ENCODE data around the gene PGM2. TPM values are rescaled to one million over a fixed set of nuclear protein-coding genes. Genes with fewer than 3 reads are reported as not detected.

The PGM2 gene
- total and polyA plus RNA-seq, 10 of the 15 experiments (the other 5 are each of a cell fraction or from before 2014, with no cell fraction given): 11.9 to 41.7 (median 37.1) TPM

DNA sequence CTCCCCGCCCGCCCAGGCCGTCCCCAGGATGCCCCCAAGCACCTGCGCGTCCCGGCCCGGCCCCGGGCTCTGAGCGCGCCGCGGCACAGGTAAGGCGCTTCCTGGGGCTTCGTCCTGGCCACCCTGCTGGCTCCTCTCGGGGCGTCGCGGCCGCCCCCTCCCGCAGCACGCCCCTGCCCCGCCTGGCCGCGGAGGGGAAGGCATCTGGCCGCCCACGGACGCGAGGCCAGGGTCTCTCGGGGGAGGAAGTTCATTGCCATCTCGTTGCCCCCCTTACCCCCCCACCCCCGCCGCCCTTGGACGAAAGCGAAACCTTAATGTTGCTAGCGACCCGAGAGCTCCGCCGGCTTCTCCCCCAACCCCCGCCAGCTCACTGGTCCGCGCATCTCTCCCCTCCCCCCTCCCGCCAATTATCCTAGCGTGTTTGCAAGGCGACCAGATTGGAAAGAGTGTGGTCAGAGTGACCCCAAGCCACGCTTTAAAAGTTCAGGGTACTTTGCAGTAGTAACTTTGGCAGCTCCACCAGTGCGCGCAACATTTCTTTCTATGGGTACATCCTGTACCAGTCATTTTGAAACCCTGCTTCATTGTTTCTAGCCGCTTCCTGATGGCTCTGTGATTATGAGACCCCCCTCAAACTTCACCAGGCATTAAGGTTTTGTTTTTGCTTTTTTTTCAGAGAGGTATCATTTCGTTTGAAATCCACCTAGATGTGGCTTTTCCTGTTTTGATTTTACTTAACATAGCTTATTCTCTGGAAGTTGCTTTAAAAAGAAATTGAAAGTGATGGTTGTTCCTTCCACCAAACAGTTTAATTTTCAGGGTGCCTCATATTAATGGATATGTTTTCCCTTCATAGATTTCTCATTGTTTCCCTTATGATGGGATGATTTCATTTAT lies 65.0 kb downstream of the PGM2 start (continued):
- TF ChIP-seq, protein P1, sequence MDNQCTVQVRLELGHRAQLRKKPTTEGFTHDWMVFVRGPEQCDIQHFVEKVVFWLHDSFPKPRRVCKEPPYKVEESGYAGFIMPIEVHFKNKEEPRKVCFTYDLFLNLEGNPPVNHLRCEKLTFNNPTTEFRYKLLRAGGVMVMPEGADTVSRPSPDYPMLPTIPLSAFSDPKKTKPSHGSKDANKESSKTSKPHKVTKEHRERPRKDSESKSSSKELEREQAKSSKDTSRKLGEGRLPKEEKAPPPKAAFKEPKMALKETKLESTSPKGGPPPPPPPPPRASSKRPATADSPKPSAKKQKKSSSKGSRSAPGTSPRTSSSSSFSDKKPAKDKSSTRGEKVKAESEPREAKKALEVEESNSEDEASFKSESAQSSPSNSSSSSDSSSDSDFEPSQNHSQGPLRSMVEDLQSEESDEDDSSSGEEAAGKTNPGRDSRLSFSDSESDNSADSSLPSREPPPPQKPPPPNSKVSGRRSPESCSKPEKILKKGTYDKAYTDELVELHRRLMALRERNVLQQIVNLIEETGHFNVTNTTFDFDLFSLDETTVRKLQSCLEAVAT (IDR thresholded peaks at IDR 0.05): 0 out of 2 replicates have a peak, but pooled peaks have one; percentile 60
- TF ChIP-seq NFIC (IDR thresholded peaks at IDR 0.05; ENCODE audit: low read depth, low read length) (peak; percentile 89), JUND (IDR thresholded peaks at IDR 0.05; ENCODE audit: low read depth, low read length) (peak; percentile 91), SREBF2 (IDR thresholded peaks at IDR 0.05; ENCODE audit: low read length) (no peak), SMARCA5 (IDR thresholded peaks at IDR 0.05) (no peak), FOXK2 (IDR thresholded peaks at IDR 0.05) (no peak), TCF3 (IDR thresholded peaks at IDR 0.05; ENCODE audit: borderline replicate concordance, insufficient read depth, low read depth, low read length) (peak; percentile 31; the same call in 1 of the 2 replicates), ZNF24 (IDR thresholded peaks at IDR 0.05) (peak; percentile 13; the same call in 1 of the 2 replicates), PML (IDR thresholded peaks at IDR 0.05; ENCODE audit: low read length) (0 out of 2 replicates have a peak, but pooled peaks have one; percentile 43), MEF2B (IDR thresholded peaks at IDR 0.05; ENCODE audit: partially characterized antibody, poor library complexity, severe bottlenecking) (no peak), BCL11A (IDR thresholded peaks at IDR 0.05; ENCODE audit: low read depth, low read length) (peak; percentile 68), GATAD2B (conservative IDR thresholded peaks at IDR 0.05; ENCODE audit: low read depth) (peak; percentile 77; the same call in 1 of the 2 replicates), BMI1 (IDR thresholded peaks at IDR 0.05; ENCODE audit: borderline replicate concordance) (no peak; the same call in 1 of the 2 replicates), EED (IDR thresholded peaks at IDR 0.05; ENCODE audit: low read depth) (peak; percentile 52; the same call in 1 of the 2 replicates)
- TF ChIP-seq, protein P2, sequence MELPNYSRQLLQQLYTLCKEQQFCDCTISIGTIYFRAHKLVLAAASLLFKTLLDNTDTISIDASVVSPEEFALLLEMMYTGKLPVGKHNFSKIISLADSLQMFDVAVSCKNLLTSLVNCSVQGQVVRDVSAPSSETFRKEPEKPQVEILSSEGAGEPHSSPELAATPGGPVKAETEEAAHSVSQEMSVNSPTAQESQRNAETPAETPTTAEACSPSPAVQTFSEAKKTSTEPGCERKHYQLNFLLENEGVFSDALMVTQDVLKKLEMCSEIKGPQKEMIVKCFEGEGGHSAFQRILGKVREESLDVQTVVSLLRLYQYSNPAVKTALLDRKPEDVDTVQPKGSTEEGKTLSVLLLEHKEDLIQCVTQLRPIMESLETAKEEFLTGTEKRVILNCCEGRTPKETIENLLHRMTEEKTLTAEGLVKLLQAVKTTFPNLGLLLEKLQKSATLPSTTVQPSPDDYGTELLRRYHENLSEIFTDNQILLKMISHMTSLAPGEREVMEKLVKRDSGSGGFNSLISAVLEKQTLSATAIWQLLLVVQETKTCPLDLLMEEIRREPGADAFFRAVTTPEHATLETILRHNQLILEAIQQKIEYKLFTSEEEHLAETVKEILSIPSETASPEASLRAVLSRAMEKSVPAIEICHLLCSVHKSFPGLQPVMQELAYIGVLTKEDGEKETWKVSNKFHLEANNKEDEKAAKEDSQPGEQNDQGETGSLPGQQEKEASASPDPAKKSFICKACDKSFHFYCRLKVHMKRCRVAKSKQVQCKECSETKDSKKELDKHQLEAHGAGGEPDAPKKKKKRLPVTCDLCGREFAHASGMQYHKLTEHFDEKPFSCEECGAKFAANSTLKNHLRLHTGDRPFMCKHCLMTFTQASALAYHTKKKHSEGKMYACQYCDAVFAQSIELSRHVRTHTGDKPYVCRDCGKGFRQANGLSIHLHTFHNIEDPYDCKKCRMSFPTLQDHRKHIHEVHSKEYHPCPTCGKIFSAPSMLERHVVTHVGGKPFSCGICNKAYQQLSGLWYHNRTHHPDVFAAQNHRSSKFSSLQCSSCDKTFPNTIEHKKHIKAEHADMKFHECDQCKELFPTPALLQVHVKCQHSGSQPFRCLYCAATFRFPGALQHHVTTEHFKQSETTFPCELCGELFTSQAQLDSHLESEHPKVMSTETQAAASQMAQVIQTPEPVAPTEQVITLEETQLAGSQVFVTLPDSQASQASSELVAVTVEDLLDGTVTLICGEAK (IDR thresholded peaks at IDR 0.05; ENCODE audit: borderline replicate concordance): 0 out of 2 replicates have a peak, but pooled peaks have one; percentile 11
- TF ChIP-seq, protein P3, sequence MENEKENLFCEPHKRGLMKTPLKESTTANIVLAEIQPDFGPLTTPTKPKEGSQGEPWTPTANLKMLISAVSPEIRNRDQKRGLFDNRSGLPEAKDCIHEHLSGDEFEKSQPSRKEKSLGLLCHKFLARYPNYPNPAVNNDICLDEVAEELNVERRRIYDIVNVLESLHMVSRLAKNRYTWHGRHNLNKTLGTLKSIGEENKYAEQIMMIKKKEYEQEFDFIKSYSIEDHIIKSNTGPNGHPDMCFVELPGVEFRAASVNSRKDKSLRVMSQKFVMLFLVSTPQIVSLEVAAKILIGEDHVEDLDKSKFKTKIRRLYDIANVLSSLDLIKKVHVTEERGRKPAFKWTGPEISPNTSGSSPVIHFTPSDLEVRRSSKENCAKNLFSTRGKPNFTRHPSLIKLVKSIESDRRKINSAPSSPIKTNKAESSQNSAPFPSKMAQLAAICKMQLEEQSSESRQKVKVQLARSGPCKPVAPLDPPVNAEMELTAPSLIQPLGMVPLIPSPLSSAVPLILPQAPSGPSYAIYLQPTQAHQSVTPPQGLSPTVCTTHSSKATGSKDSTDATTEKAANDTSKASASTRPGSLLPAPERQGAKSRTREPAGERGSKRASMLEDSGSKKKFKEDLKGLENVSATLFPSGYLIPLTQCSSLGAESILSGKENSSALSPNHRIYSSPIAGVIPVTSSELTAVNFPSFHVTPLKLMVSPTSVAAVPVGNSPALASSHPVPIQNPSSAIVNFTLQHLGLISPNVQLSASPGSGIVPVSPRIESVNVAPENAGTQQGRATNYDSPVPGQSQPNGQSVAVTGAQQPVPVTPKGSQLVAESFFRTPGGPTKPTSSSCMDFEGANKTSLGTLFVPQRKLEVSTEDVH (IDR thresholded peaks at IDR 0.05; ENCODE audit: low read depth, partially characterized antibody): peak; percentile 27
- TF ChIP-seq, protein P4, sequence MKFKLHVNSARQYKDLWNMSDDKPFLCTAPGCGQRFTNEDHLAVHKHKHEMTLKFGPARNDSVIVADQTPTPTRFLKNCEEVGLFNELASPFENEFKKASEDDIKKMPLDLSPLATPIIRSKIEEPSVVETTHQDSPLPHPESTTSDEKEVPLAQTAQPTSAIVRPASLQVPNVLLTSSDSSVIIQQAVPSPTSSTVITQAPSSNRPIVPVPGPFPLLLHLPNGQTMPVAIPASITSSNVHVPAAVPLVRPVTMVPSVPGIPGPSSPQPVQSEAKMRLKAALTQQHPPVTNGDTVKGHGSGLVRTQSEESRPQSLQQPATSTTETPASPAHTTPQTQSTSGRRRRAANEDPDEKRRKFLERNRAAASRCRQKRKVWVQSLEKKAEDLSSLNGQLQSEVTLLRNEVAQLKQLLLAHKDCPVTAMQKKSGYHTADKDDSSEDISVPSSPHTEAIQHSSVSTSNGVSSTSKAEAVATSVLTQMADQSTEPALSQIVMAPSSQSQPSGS (IDR thresholded peaks at IDR 0.05; ENCODE audit: low read length): peak; percentile 58
- TF ChIP-seq, protein P5, sequence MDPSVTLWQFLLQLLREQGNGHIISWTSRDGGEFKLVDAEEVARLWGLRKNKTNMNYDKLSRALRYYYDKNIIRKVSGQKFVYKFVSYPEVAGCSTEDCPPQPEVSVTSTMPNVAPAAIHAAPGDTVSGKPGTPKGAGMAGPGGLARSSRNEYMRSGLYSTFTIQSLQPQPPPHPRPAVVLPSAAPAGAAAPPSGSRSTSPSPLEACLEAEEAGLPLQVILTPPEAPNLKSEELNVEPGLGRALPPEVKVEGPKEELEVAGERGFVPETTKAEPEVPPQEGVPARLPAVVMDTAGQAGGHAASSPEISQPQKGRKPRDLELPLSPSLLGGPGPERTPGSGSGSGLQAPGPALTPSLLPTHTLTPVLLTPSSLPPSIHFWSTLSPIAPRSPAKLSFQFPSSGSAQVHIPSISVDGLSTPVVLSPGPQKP (IDR thresholded peaks at IDR 0.05; ENCODE audit: low read depth, low read length): no peak
